ENCODE data around the gene ZNF17.
A peak's percentile ranks its signal among the peaks of the same experiment; 100 is the strongest.

ZNF17 gene

DNA sequence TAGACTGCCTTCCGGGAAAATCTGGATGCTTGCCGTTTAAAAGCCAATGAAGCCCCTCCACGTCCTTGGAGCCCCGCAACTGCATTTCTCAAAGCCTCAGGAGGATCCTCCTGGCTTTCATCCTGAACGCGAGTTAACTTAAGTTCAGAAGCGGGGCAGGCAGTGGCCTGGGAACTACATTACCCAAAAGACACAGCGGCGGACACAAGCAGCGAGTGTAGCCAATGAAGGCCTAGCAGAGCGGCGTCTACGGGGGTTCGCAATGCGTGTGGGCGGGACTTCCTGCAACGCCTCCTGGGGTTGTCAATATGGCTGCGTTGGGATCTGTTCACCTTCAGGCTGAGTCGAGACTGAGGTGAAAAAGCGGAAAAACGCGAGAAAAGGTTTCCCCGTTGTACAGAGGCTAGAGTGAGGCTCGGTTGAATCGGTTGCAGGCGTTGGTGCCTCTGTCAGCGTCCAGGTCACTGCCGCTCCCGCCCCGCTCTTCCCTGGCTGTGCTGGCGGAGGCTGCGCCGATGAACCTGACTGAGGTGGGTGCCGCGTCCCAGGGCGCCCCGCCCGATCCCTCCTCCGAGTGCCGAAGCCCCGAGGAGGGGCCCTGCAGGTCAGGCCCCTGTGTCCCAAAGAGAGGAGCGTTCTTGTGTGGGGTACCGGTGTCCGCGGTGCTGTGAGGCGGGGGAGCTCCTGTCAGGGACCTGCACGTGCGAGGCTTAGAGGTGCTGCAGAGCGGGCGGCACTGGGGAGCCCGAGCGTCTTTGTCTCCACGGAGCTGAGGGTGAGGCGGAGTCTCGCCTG lies at the start of gene ZNF17:
Gene ZNF17 (plus strand): TSS at position 285 of the 795 bp plus-strand sequence. CDS start 2,455 bp downstream, outside the sequence.
- TF ChIP-seq, protein P1, sequence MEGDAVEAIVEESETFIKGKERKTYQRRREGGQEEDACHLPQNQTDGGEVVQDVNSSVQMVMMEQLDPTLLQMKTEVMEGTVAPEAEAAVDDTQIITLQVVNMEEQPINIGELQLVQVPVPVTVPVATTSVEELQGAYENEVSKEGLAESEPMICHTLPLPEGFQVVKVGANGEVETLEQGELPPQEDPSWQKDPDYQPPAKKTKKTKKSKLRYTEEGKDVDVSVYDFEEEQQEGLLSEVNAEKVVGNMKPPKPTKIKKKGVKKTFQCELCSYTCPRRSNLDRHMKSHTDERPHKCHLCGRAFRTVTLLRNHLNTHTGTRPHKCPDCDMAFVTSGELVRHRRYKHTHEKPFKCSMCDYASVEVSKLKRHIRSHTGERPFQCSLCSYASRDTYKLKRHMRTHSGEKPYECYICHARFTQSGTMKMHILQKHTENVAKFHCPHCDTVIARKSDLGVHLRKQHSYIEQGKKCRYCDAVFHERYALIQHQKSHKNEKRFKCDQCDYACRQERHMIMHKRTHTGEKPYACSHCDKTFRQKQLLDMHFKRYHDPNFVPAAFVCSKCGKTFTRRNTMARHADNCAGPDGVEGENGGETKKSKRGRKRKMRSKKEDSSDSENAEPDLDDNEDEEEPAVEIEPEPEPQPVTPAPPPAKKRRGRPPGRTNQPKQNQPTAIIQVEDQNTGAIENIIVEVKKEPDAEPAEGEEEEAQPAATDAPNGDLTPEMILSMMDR (IDR thresholded peaks at IDR 0.05; ENCODE audit: insufficient read depth, low read length, poor library complexity, severe bottlenecking): no peak
- no peak for TF ChIP-seq EZH2phosphoT487 (conservative IDR thresholded peaks at IDR 0.05; ENCODE audit: low read length)
- Histone ChIP-seq H3K9ac (ENCODE audit: low read length) (peak within 1 kb of the TSS; percentile 66), H3K9me3 (ENCODE audit: insufficient read depth, low read length) (no peaks in the 10 kb centered on the region), H2AFZ (ENCODE audit: low read depth, low read length, severe bottlenecking) (peak within 1 kb of the TSS; percentile 87), H3F3A (ENCODE audit: insufficient read depth) (no peaks in the 10 kb centered on the region), H3K79me2 (ENCODE audit: insufficient read depth, low read length) (peaks cover 15% of the 10 kb centered on the region), H3K4me2 (ENCODE audit: low read depth, low read length, poor library complexity, severe bottlenecking) (peak within 1 kb of the TSS; percentile 79), H3K27me3 (ENCODE audit: low read length) (no peaks in the 10 kb centered on the region), H3K4me3 (ENCODE audit: insufficient read depth, low read length, poor library complexity, severe bottlenecking) (peak within 1 kb of the TSS; percentile 71), H3K9me2 (replicated peaks; ENCODE audit: insufficient read depth, low read length) (no peaks in the 10 kb centered on the region), H4K20me1 (ENCODE audit: low read depth, low read length) (no peaks in the 10 kb centered on the region), H3K36me3 (ENCODE audit: low read length) (no peaks in the 10 kb centered on the region), H3K27ac (ENCODE audit: low read depth, low read length) (no peak within 1 kb of the TSS)

DNA sequence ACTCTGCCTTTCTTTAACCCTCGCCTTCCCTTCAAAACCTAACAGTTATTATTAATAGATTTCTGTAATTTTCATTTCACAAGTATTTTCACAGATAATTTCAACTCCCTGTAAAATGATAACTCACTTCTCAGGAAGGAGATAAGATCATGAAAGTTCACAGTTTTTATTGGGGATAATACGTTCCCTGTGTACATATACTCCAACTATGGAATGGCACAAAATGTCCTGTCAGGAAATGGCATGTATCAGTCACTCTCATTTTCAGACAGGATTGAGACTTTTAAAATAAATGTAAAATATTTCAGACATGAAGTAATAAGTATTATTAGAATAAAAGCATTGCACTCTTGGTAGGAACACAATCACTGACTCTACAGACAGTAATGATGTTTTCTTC lies 48.5 kb upstream of the ZNF17 start:
- no peak overlapping the region for H3K27ac ChIP-seq (ENCODE audit: low read depth, low read length)
- peaks cover 13% of the 10 kb centered on the region for H3K79me2 ChIP-seq (ENCODE audit: insufficient read depth, low read length)
- H3K27me3 ChIP-seq (ENCODE audit: low read length): no peaks in the 10 kb centered on the region
- H3K4me2 ChIP-seq (ENCODE audit: low read depth, low read length, poor library complexity, severe bottlenecking): peak overlapping the region; percentile 67
- H3K9ac ChIP-seq (ENCODE audit: low read length): no peak overlapping the region
- no peaks in the 10 kb centered on the region for H3F3A ChIP-seq (ENCODE audit: insufficient read depth)
- H3K36me3 ChIP-seq (ENCODE audit: low read length): no peaks in the 10 kb centered on the region
- H3K9me3 ChIP-seq (ENCODE audit: insufficient read depth, low read length): no peaks in the 10 kb centered on the region
- H4K20me1 ChIP-seq (ENCODE audit: low read depth, low read length): no peaks in the 10 kb centered on the region
- TF ChIP-seq EZH2phosphoT487 (conservative IDR thresholded peaks at IDR 0.05; ENCODE audit: low read length): no peak
- TF ChIP-seq, protein P1 (IDR thresholded peaks at IDR 0.05; ENCODE audit: insufficient read depth, low read length, poor library complexity, severe bottlenecking): no peak
- H2AFZ ChIP-seq (ENCODE audit: low read depth, low read length, severe bottlenecking): peak overlapping the region; percentile 69
- no peaks in the 10 kb centered on the region for H3K9me2 ChIP-seq (replicated peaks; ENCODE audit: insufficient read depth, low read length)
- peak overlapping the region; percentile 49 for H3K4me3 ChIP-seq (ENCODE audit: insufficient read depth, low read length, poor library complexity, severe bottlenecking)

DNA sequence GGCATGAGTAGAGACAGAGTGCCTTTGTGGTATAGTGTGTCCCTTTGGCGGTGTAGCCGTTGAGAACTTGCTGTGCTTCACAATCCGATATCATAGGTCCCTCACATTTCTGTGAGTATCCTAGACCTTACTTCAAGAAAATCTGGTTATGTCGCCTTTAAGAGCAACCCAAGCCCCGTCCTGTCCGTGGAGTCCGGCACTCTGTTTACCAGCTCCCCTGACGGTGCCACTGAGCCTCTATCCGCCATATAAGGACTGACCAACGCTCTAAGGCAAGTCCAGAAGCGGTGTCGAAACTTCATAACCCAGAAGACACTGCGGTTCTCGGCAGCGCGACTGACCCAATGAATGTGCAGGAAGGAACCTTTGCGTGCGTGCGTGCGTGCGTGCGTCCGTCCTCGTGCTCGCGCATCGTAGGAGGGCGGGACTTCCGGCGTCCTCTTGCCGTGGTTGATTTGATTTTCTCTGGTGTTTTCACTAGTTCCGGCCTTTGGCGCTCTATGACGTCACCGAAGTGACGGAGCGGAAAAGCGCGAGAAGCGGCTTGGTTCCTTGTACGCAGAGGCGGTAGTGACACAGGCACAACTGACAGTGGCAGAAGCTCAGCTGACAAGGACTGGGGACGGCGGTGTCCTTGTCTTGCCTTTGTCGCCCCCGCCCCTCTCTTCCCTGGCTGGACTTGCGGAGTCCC lies 47.8 kb upstream of the ZNF17 start, which contains the start of the genes TRAPPC2B and ZNF547:
Gene TRAPPC2B (plus strand): TSS at position 555 of the 691 bp plus-strand sequence. CDS start 1,283 bp downstream, outside the sequence.
Gene ZNF547 (plus strand): TSS at position 555 of the 691 bp plus-strand sequence. CDS start 5,005 bp downstream, outside the sequence.
- no peaks in the 10 kb centered on the region for H3K9me2 ChIP-seq (replicated peaks; ENCODE audit: insufficient read depth, low read length)
- no peaks in the 10 kb centered on the region for H3K36me3 ChIP-seq (ENCODE audit: low read length)
- H3K4me3 ChIP-seq (ENCODE audit: insufficient read depth, low read length, poor library complexity, severe bottlenecking): peak within 1 kb of the TSS; percentile 94
- H3F3A ChIP-seq (ENCODE audit: insufficient read depth): no peaks in the 10 kb centered on the region
- H3K79me2 ChIP-seq (ENCODE audit: insufficient read depth, low read length): peaks cover 13% of the 10 kb centered on the region
- TF ChIP-seq, protein P1 (IDR thresholded peaks at IDR 0.05; ENCODE audit: insufficient read depth, low read length, poor library complexity, severe bottlenecking): no peak
- no peak for TF ChIP-seq EZH2phosphoT487 (conservative IDR thresholded peaks at IDR 0.05; ENCODE audit: low read length)
- peak within 1 kb of the TSS; percentile 96 for H3K4me2 ChIP-seq (ENCODE audit: low read depth, low read length, poor library complexity, severe bottlenecking)
- no peaks in the 10 kb centered on the region for H3K9me3 ChIP-seq (ENCODE audit: insufficient read depth, low read length)
- peak within 1 kb of the TSS; percentile 69 for H2AFZ ChIP-seq (ENCODE audit: low read depth, low read length, severe bottlenecking)
- no peaks in the 10 kb centered on the region for H3K27me3 ChIP-seq (ENCODE audit: low read length)
- H3K9ac ChIP-seq (ENCODE audit: low read length): peak within 1 kb of the TSS; percentile 75
- no peaks in the 10 kb centered on the region for H4K20me1 ChIP-seq (ENCODE audit: low read depth, low read length)
- H3K27ac ChIP-seq (ENCODE audit: low read depth, low read length): peak within 1 kb of the TSS; percentile 18; the same call in 1 of the 2 replicates
